Measurements from ENCODE around the gene BCL7A.

BCL7A gene

DNA sequence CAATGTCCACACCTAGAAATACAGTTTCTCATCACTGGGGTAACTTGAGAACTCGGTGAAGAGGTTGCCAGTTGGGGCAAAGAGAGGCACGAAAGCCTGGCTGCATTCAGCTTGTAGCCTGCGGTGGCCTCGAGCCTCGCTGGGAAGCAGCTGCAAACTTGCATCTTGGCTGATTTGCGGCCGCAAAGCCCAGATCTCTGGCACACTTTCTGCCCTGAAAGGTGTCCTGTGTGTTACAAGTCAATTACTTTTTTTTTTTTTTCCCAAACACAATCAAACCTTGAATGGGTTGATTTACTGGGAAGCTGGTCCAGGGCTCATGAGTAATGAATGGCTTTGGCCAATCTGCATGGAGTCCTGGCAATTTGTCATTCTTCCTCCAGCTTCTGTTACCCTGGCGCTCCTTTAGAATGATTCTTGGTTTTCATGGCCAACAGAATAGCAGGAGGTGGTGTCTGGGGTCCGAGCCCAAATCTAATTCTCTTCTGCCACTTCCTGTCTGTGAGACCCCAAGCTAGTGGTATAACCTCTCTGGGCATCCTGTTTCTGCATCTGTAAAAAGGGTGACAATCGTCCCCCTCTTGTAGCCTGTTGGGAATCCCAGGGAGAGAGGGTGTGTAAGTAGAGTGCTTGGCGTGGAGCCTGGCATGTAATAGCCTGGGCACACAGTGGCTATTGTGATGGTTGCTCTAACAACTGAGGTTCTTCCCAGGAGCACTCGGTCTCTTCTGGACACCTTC, 6.7 kb downstream of the BCL7A start:
- H3K4me1 ChIP-seq (ENCODE audit: insufficient read depth, low read length, severe bottlenecking): peaks cover 97% of the 10 kb centered on the region
- H3K9me3 ChIP-seq (ENCODE audit: low read length): no peaks in the 10 kb centered on the region
- H3K36me3 ChIP-seq (ENCODE audit: insufficient read depth, low read length): peaks cover 23% of the 10 kb centered on the region; the same call in 1 of the 2 replicates
- no peak for TF ChIP-seq EZH2 (IDR thresholded peaks at IDR 0.05; ENCODE audit: borderline replicate concordance, low read length)
- TF ChIP-seq, protein P1, sequence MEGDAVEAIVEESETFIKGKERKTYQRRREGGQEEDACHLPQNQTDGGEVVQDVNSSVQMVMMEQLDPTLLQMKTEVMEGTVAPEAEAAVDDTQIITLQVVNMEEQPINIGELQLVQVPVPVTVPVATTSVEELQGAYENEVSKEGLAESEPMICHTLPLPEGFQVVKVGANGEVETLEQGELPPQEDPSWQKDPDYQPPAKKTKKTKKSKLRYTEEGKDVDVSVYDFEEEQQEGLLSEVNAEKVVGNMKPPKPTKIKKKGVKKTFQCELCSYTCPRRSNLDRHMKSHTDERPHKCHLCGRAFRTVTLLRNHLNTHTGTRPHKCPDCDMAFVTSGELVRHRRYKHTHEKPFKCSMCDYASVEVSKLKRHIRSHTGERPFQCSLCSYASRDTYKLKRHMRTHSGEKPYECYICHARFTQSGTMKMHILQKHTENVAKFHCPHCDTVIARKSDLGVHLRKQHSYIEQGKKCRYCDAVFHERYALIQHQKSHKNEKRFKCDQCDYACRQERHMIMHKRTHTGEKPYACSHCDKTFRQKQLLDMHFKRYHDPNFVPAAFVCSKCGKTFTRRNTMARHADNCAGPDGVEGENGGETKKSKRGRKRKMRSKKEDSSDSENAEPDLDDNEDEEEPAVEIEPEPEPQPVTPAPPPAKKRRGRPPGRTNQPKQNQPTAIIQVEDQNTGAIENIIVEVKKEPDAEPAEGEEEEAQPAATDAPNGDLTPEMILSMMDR (IDR thresholded peaks at IDR 0.05; ENCODE audit: low read length): no peak
- peaks cover 41% of the 10 kb centered on the region for H3K79me2 ChIP-seq (ENCODE audit: insufficient read depth, low read length)
- H3F3A ChIP-seq (ENCODE audit: insufficient read depth, low read length): no peaks in the 10 kb centered on the region
- peak overlapping the region; percentile 59 for H3K4me2 ChIP-seq (ENCODE audit: low read length)
- peak overlapping the region; percentile 97 for H3K27ac ChIP-seq (ENCODE audit: low read depth, low read length, poor library complexity, severe bottlenecking)
- no peaks in the 10 kb centered on the region for H3K27me3 ChIP-seq (ENCODE audit: insufficient read depth, low read length)
- H3K9ac ChIP-seq (ENCODE audit: low read length): peak overlapping the region; percentile 62
- H4K20me1 ChIP-seq (ENCODE audit: insufficient read depth, low read length): no peaks in the 10 kb centered on the region
- no peaks in the 10 kb centered on the region for H3K9me2 ChIP-seq (ENCODE audit: low read depth, low read length)
- H2AFZ ChIP-seq (ENCODE audit: low read length): no peak overlapping the region
- peak overlapping the region; percentile 25 for H3K4me3 ChIP-seq (ENCODE audit: low read depth, low read length, poor library complexity, severe bottlenecking)

DNA sequence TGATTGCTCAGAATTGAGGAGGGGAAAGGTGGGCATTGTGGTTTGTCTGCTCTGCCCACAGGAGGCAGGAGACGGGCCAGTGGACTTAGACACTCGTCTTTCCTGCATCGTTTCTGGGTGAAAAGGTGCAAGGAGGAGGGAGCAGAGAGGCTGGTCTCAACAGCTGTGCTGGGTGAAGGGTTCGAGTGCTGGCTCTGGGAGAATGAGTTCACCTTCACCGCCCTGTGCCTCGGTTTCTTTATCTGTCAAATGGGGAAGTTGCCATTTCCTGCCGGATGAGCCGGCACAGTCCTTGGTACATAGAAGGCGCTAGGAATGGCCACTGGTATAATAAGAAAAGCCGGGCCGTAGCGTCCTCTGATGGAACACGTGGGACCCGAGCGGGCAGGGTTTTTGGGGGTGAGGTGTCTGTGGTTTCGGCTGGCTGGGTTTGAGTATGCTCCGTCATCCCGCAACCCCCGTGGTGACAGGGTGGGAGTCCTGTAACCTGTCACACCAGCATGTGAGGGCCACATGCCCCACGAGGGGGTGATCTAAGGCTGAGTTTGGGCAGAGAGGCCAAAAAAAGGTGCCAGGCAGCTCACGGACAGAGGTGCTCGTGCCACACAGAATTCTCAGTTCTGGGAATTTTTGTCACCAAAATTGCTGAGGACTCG, 7.3 kb downstream of the BCL7A start:
- peak overlapping the region; percentile 59 for H3K4me2 ChIP-seq (ENCODE audit: low read length)
- H3K9me3 ChIP-seq (ENCODE audit: low read length): no peaks in the 10 kb centered on the region
- peak overlapping the region; percentile 25 for H3K4me3 ChIP-seq (ENCODE audit: low read depth, low read length, poor library complexity, severe bottlenecking)
- peaks cover 29% of the 10 kb centered on the region; the same call in 1 of the 2 replicates for H3K36me3 ChIP-seq (ENCODE audit: insufficient read depth, low read length)
- no peak overlapping the region for H2AFZ ChIP-seq (ENCODE audit: low read length)
- no peaks in the 10 kb centered on the region for H3K9me2 ChIP-seq (ENCODE audit: low read depth, low read length)
- H3K9ac ChIP-seq (ENCODE audit: low read length): peak overlapping the region; percentile 62
- H3K27ac ChIP-seq (ENCODE audit: low read depth, low read length, poor library complexity, severe bottlenecking): peak overlapping the region; percentile 97
- no peak for TF ChIP-seq EZH2 (IDR thresholded peaks at IDR 0.05; ENCODE audit: borderline replicate concordance, low read length)
- TF ChIP-seq, protein P1 (IDR thresholded peaks at IDR 0.05; ENCODE audit: low read length): peak; percentile 49; the same call in 1 of the 2 replicates
- H3K27me3 ChIP-seq (ENCODE audit: insufficient read depth, low read length): no peaks in the 10 kb centered on the region
- H3F3A ChIP-seq (ENCODE audit: insufficient read depth, low read length): no peaks in the 10 kb centered on the region
- peaks cover 90% of the 10 kb centered on the region for H3K4me1 ChIP-seq (ENCODE audit: insufficient read depth, low read length, severe bottlenecking)
- H4K20me1 ChIP-seq (ENCODE audit: insufficient read depth, low read length): no peaks in the 10 kb centered on the region
- H3K79me2 ChIP-seq (ENCODE audit: insufficient read depth, low read length): peaks cover 40% of the 10 kb centered on the region

DNA sequence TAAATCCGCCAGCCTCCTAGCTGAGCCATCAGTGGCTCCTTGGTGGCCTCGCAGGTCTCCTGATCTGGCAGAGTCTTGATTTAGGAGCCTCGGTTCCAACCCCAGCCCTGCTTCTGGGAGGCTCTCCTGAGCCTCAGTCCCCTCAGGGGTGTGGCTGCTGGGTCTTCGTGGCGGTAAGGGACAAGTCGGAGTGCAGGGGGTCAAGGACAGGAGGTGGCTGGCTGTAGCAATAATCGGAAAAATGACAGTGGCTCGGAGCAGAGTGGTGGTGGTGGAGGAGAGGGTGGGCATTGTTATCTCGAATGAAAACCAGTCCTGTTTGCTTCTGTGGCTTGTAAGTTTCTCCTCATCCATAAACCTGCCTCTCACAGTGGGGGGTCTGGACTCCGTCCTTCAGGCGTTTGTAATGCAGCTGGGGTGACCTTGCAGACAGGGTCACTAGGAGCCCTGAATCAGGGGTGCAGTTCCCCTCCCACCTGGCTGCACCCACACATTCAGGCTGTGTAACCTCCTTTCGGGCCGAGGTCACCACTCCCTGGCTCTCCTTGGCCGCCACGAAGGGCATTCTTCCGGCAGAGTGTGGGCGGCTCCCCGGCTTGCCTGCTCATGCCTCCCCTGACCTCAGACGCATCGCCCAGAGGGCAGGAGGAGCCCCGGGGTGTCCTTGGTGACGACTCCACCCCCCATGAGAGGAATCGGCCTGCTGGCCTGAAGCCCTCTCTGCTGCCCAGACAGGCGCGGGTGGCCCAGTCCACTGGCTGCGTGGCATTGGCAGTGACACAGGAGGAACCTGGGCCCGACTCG, 8.1 kb downstream of the BCL7A start:
- Histone ChIP-seq H3K4me1 (ENCODE audit: insufficient read depth, low read length, severe bottlenecking) (peaks cover 82% of the 10 kb centered on the region), H3F3A (ENCODE audit: insufficient read depth, low read length) (no peaks in the 10 kb centered on the region), H3K9me3 (ENCODE audit: low read length) (no peaks in the 10 kb centered on the region), H3K36me3 (ENCODE audit: insufficient read depth, low read length) (peaks cover 36% of the 10 kb centered on the region), H2AFZ (ENCODE audit: low read length) (no peak overlapping the region), H3K27me3 (ENCODE audit: insufficient read depth, low read length) (no peaks in the 10 kb centered on the region), H4K20me1 (ENCODE audit: insufficient read depth, low read length) (no peaks in the 10 kb centered on the region), H3K9me2 (ENCODE audit: low read depth, low read length) (no peaks in the 10 kb centered on the region), H3K79me2 (ENCODE audit: insufficient read depth, low read length) (peaks cover 37% of the 10 kb centered on the region), H3K27ac (ENCODE audit: low read depth, low read length, poor library complexity, severe bottlenecking) (peak overlapping the region; percentile 97), H3K9ac (ENCODE audit: low read length) (peak overlapping the region; percentile 62), H3K4me2 (ENCODE audit: low read length) (peak overlapping the region; percentile 59), H3K4me3 (ENCODE audit: low read depth, low read length, poor library complexity, severe bottlenecking) (peak overlapping the region; percentile 25)
- TF ChIP-seq EZH2 (IDR thresholded peaks at IDR 0.05; ENCODE audit: borderline replicate concordance, low read length): no peak
- TF ChIP-seq, protein P1 (IDR thresholded peaks at IDR 0.05; ENCODE audit: low read length): no peak

Data from OCI-LY1 (cell line).